GM04504 (cell line): Measurements from ENCODE around the gene NEDD9.

Source experiments
- DNase-seq: peaks from one replicate; pipeline ENCODE4 v3.0.0-alpha.2; 2012; ENCODE audit warnings: low read depth

Gene NEDD9

GRCh38 chr6:11233673-11234573 lies 1.5 kb upstream of the NEDD9 start:
- DNase-seq: no peak

- no peak for DNase-seq
These were observed 530 bp upstream of the NEDD9 start for GRCh38 chr6:11232770-11233626.

- peak; percentile 40 for DNase-seq
These were observed 790 bp downstream of the NEDD9 start for GRCh38 chr6:11231564-11232192.

DNA sequence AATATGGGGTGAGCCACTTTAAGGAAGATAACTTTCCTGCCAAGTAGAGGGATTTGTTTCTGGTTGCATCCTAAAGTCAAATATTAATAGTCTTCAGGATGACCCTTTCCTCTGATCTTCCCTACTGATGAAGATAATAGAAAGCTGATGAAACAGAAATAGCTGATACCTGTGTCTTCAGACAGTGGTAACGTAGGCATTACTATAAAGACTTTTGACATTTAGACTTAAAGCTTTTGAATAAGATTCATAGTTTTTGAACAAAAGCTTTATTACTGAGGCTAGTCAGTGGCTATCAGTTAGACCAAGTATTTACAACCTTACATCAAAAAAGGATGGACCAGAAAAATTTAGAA lies 1.4 kb downstream of the NEDD9 start:
- DNase-seq: no peak

DNA sequence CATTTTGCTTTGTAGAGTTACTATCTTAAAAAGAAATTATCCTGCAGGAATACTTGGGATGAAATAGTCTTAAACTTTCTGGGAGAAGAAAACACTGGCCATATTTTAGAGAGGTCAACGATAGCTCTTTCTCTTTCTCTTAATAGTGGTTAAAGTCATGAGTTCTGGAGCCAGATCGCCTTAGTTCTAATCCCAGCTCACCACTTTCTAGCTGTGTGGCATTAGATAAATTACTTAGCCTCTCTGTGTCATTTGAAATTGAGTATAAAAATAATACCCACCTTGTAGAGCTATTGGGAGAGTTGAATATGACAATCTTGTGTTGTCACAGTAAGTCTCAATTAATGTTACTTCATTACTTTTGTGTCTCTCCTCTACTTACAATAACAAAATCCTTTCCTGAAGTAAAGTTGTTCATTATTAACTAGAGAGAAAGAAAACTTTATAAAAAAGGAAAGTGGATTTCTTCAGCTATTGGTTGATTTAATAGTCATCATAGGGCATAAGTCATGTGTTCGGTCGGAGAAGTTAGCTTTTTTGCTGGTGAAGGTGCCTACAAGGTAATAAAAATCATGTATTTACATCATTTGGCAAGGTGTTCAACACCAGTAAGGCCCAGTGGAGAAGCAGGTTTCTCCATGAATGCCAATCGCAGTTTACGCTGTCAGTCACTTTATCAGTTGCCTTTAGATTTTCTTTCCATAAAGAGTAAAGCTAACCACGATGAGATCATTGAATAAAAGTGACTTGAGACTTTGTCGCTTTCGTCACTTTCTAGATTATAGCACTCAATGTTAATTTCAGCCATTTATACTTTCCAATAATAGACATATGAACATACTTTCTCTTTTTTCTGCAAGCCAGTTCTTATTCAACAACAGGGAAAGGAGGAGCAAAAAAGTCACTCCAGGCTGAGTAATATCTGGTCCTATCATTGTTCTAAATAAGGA lies 2.0 kb downstream of the NEDD9 start:
- DNase-seq: no peak

- no peak for DNase-seq
These were observed 2.8 kb downstream of the NEDD9 start for GRCh38 chr6:11229655-11230046.

DNA sequence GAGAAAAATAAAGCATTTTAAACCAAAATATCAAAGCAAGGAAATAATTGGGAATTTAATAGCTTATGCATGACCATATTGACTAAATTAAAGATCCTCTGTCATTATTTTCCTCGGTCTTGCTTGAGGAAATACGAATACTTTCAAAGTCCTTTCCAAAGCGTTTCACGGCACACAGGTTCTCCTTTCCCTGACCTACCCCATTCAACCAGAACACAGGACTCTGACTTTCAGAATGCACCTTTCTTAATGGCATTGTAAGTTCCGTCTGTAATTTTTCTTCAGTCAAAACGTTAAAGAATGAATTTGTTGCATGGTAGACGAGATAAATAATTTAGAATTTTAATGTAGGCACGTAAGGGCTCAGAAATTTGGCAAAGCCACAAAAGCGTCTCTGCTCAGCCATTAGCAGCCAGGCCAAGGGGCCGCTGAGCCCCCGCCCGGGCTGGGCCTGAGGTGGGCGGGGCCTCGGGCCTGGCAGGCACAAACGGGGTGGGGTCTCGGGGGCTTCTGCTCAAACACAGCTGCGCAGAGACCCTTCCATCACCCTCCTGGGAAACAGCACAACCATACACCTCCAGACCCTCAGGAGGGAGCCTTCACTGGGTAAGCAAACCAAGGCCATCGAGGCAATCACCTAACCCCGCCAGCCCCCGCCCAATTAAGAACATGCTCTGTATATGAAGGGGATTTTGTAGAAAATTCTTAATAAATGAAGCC lies 3.4 kb downstream of the NEDD9 start:
- DNase-seq: no peak

DNA sequence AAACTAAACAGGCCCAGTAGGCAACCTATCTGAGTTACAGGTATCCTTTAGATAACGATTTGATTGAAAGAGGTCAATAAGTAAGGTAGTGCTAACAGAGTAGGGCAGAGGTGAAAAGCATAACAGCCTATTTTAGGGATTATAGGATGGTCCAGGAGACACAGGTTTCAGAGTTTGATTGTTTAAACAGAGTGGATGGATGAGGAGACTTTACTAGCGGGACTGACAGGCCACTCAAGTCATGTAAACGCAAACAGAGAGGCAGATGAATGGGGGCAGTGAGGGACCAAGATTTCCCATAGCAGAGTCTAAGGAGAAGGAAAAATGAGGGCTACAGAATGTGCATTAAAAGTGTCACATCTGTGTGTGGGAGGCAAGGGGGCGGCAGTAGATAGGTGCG lies 4.8 kb downstream of the NEDD9 start:
- no peak for DNase-seq

DNA sequence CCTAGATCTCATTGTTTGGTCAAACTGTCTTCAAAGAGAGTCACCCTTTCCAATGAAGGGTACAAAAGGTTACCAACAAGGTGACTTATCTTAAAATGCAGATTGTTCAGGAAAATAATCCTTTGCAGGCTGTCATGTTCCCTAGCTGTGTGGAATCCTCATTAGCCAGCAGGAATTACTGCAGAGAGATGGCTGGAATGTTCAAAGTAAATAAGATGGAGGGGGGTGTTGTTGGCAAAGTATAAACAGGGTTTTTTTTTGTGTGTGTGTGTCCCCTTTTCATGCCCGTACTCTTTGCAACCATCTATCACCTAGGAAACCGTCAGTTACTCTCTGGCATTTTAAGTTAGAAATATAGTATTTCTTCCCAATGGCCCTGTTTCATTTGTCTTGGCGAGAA lies 6.5 kb downstream of the NEDD9 start:
- DNase-seq: no peak

GRCh38 chr6:11224966-11225463 lies 7.5 kb downstream of the NEDD9 start:
- DNase-seq: no peak

DNA sequence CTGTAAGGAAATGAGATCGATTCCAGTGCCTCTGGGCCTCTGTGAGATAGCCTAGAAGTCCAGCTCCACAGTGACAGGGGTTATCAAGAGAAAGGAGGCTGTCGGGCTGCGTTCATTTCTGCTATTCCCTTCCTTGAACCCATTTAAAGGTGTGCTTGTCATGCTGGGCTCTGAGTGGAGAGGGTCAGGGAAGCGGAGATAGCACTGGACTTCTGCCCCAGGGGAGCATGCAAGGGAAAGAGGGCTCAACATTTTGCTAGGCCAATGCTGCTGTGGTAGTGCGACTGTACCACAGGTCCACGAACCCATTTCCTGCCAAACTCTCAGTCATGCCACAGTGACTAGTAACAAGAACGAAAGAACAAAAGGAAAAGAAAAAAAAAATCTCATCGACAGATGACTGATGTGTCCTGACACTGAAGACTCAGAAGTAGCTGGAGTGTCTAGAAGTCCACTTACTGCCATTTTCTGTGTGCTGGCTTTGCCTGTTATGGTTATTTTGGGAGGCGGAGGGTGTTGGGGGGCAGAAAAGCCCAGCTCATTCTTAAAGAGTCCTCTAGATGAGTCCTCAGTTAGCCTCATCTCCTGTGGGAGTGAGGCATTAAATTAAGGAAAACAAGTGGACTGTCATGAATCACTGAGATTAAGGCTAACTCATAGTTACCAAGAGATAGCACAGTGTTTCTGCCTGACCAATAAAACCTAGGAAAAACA lies 8.1 kb downstream of the NEDD9 start:
- no peak for DNase-seq

DNA sequence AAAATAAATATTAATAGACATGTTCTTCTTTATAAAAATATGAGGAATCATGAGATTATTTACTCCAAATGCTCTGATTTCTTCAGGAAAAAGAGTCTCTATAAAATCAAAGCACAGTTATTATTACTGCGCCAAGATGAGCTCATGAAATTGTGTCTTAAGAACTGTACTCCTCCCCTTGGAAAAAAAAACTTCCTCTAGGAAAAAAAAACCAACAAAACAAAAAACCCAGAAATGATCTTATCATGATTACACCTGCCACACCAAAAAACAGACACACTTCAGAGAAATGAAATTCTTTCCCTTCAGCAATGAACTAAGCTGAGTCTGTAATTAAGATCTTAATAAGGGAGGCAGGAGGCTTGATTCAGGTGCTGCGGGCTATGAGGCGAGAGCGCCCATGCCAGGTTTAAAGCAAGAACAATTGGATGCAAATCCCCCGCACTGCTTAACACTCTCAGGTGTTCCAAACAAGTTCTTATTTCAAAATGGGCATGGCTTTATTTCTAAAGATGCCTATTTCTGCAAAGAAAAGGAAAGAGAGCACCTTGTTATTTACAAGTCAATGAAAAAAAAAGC lies 9.1 kb downstream of the NEDD9 start:
- DNase-seq: no peak

DNA sequence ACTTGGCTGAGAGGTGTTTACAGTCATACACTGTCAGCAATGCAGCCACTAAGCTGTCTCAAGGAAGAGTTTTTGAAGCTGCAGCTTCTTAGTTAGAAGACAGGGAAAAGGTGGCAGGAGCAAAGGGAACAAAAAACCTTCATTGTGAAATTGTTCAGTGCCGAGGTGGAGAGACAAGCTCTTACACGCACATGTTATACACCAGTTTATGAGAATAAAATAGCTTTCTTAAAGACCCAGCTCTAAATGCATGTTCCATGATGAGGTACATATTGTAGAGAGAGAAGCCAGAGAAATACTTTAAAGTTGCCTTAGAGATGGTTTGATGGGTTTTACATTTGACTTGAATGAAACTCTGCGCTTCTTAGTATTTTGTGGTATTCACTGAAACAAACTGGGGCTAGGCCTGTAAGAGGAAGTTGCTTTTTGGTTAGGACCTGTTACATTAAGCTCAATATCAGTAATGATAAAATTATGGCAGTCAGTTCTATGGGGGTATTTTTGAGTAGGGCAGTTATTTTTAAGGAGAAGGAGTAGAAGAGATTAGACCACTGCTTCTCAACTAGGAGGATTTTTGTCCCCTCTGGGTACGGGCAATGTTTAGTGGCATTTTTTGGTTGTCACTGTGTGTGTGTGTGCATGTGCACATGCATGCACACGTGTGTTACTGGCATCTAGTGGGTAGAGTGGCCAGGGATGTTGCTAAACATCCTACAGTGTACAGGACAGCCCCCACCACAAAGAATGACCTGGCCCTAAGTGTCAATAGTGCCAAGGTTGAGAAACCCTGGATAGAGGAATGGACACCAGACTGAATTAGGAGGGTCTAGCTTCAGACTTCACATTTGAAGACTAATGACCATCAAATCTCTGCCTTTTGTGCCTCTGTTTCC lies 9.8 kb downstream of the NEDD9 start:
- no peak for DNase-seq

- no peak for DNase-seq
These were observed 10.7 kb downstream of the NEDD9 start for GRCh38 chr6:11221623-11222384.

GRCh38 chr6:11219400-11219834 lies 13.1 kb downstream of the NEDD9 start:
- no peak for DNase-seq

- DNase-seq: no peak
These were observed 13.7 kb downstream of the NEDD9 start for GRCh38 chr6:11218538-11219399.

DNA sequence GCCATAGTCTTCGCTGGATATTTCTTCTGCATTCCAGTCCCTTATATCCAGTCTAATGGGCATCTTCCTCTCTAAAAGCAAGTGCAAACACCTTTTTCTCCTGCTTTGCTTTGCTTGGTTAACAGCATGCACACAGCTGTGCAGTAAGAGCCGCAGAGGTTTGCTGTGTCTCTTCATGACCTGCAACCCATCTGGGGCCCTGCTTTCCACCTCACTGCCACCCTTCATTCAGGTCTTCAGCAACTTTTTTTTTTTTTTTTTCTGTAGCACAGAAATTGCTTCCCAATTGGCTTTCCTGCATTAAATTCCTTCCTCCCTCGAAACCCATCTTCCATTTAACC lies 14.4 kb downstream of the NEDD9 start:
- no peak for DNase-seq
